Germinal center (tissue), 1 donor: Measurements from ENCODE around the gene TBXA2R.

Experiments used
- DNase-seq: peaks from one replicate; pipeline ENCODE4 v3.0.0; 2012; ENCODE audit warnings: mixed read lengths, low spot score

The TBXA2R gene

GRCh38 chr19:3619631-3620012 is 12.9 kb upstream of the TBXA2R start:
- no peak for DNase-seq

GRCh38 chr19:3618811-3619630 is 12.3 kb upstream of the TBXA2R start:
- no peak for DNase-seq

- DNase-seq, result peak; percentile 78
Observed at GRCh38 chr19:3618144-3618810, 11.6 kb upstream of the TBXA2R start.

GRCh38 chr19:3617463-3617862 is 10.8 kb upstream of the TBXA2R start:
- DNase-seq, result no peak

GRCh38 chr19:3615524-3616135 is 9.0 kb upstream of the TBXA2R start:
- DNase-seq, result no peak

- no peak for DNase-seq
Observed at GRCh38 chr19:3614858-3615505, 8.3 kb upstream of the TBXA2R start.

- no peak for DNase-seq
Observed at GRCh38 chr19:3613818-3614661, 7.4 kb upstream of the TBXA2R start.

- no peak for DNase-seq
Observed at GRCh38 chr19:3612901-3613741, 6.4 kb upstream of the TBXA2R start.

GRCh38 chr19:3612330-3612729 is 5.7 kb upstream of the TBXA2R start:
- no peak for DNase-seq

- no peak for DNase-seq
Observed at GRCh38 chr19:3611841-3612240, 5.2 kb upstream of the TBXA2R start.

- no peak for DNase-seq
Observed at GRCh38 chr19:3610745-3611717, 4.4 kb upstream of the TBXA2R start.

GRCh38 chr19:3609779-3610719 is 3.4 kb upstream of the TBXA2R start:
- no peak for DNase-seq

- DNase-seq, result no peak
Observed at GRCh38 chr19:3608750-3609322, 2.2 kb upstream of the TBXA2R start.

GRCh38 chr19:3608079-3608641 is 1.5 kb upstream of the TBXA2R start:
- DNase-seq, result no peak

- DNase-seq, result no peak
Observed at GRCh38 chr19:3607303-3608078, 816 bp upstream of the TBXA2R start.

- DNase-seq, result no peak
Observed at GRCh38 chr19:3606174-3606689, 443 bp downstream of the TBXA2R start.

GRCh38 chr19:3605770-3606169 is 905 bp downstream of the TBXA2R start:
- DNase-seq, result no peak
